WI38 (cell line): Measurements from ENCODE around the gene BCL2L13.

ENCODE experiments used
- H3K4me3 ChIP-seq: 2 replicates; pipeline ENCODE4 v1.5.1; 2011; ENCODE audit warnings: low read depth, mild to moderate bottlenecking, control low read depth, low read length
- TF ChIP-seq, protein P1 (sequence below): IDR thresholded peaks from 2 replicates; pipeline ENCODE4 v1.5.1; 2012; ENCODE audit warnings: low read depth, mild to moderate bottlenecking, control low read depth, low read length

The BCL2L13 gene

DNA sequence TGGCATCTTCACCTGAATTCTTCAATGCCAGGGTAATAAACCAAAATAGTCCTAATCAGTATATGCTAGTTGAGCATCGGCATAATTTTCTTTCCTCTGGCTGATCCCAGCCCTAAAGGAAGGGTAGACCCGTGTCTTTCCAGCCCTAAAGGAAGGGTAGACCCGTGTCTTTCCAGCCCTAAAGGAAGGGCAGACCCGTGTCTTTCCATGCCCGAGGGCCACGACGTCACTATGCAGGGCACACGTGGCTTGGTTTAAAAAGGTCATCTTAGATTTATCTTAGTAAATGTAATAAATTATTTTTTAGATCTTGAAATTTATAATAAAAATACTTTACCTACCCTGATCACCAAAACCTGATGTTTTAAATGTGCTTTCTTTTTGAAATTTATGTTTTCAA lies 90.2 kb downstream of the BCL2L13 start:
- H3K4me3 ChIP-seq, result no peak overlapping the region
- TF ChIP-seq, protein P1, sequence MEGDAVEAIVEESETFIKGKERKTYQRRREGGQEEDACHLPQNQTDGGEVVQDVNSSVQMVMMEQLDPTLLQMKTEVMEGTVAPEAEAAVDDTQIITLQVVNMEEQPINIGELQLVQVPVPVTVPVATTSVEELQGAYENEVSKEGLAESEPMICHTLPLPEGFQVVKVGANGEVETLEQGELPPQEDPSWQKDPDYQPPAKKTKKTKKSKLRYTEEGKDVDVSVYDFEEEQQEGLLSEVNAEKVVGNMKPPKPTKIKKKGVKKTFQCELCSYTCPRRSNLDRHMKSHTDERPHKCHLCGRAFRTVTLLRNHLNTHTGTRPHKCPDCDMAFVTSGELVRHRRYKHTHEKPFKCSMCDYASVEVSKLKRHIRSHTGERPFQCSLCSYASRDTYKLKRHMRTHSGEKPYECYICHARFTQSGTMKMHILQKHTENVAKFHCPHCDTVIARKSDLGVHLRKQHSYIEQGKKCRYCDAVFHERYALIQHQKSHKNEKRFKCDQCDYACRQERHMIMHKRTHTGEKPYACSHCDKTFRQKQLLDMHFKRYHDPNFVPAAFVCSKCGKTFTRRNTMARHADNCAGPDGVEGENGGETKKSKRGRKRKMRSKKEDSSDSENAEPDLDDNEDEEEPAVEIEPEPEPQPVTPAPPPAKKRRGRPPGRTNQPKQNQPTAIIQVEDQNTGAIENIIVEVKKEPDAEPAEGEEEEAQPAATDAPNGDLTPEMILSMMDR, result no peak

DNA sequence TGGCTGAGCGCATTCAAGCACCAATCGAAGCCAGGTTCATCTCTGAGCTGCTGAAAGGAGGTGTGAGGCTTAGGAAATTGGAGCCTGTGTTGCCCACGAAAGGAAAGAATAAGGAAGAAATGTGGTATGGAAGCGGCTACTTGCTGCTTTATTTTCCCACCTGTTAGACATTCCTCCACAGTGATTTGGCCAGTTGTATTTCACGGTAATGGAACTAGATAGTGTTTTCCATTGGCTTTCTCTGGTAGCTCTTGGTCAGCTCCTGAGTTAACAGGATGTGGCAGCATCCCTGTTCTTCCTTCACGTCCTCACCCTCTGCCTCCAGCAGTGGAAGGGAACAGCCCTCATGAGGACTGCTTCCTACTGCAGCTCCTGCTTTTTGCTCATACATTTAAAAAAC lies 91.0 kb downstream of the BCL2L13 start:
- no peak overlapping the region for H3K4me3 ChIP-seq
- TF ChIP-seq, protein P1, result no peak

DNA sequence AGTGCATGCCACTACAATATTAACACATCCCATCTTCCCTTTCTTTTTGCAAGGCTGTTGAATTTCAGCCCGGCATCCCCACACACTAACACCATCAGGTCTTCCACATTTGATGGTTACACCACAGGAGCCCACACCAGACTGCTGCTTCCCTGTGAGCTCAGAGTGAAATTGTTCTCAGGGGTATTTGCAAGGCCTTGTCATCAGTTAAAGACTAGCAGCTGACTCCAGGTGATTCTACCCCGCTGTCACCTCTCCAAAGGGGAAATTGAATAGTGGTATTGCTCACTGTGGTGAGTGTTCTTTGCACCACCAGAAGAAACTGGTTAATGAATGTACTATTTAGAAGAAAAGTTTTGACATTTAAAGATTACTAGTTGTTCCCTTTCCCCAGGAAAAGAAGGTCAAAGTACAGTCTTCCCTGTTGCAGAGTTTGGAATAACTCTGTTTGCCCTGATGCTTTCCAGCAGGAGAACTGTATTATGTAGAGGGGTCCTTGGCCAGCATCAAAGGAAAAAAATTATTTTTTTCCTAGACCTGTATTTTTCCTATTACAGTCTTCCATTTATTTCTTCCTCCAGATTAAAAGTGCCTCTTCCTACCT lies 93.8 kb downstream of the BCL2L13 start:
- TF ChIP-seq, protein P1, result no peak
- no peak overlapping the region for H3K4me3 ChIP-seq

DNA sequence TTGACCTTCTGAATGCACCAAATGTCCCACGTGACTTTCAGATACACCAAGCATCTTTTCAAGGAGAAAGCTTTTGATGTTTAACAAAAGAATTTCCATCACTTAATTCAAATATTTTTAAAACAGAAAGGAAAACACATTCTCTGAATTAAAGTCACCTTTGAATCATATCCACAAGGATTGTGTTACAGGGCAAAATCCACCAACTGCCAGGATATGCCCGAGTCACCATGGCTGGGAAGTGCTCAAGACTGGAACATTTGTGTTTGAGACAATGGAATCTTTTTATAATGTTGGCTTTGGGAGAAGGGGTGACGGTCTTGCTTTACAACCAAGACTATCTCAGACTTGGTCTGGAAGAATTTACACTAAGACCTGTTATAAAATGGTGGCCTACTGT lies 94.9 kb downstream of the BCL2L13 start:
- TF ChIP-seq, protein P1, result no peak

DNA sequence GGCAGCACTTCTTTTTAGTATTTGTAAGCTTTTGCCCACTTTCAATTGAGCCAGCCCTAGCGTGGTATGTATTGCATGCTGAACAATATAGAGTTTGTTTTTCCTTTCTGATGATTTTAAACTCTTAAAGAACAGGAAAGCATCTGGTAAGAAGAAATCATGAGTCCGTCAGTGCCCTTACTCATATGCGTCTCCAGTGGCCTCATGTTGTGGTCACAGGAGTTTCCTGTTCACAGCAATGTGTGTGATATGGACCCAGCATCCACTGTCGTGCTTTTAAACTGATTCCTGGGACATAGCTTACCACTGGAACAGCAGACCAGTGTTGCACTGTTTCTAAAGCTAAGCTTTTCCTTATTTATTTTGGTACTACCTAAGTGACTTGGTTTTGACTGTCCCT lies 95.6 kb downstream of the BCL2L13 start:
- TF ChIP-seq, protein P1, result no peak
- no peak overlapping the region for H3K4me3 ChIP-seq

More for the DNA sequence above, 94.9 kb downstream of the BCL2L13 start:
- no peak overlapping the region for H3K4me3 ChIP-seq

DNA sequence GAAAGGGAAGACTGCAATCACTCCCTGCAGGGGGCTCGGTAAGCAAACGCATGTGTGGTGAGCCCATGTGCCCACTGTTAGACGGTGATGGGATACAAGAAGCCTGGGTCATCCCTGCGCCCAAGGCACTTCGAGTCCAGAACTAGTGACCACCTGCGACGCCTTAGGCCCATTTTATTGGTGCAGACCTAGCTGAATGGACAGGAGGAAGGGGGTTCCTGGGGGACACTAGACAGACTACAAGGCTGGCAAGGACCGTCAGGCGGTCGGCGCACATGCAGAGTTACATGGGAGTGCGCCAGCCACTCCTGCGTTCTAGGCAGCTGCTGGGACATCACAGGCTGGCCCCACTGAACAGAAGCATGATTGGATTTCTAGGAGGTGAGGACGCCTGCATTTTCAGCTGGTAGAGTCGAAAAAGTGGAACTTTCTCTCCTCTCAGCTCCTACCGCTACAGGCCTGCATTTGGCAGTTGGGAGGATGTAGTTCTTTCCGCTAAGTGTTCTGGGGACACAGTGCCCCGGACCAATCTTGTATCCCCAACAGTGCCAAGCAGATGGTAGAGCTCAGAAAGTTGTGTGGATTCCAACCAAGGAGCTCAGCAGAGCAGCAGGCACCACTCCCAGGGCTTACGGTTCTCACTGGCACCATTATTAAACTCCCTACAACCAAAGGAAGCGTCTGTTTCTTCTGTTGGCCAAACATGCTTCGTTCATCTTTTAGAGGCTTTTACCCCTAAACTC lies 100.0 kb downstream of the BCL2L13 start:
- TF ChIP-seq, protein P1, result no peak
- H3K4me3 ChIP-seq, result no peak overlapping the region

DNA sequence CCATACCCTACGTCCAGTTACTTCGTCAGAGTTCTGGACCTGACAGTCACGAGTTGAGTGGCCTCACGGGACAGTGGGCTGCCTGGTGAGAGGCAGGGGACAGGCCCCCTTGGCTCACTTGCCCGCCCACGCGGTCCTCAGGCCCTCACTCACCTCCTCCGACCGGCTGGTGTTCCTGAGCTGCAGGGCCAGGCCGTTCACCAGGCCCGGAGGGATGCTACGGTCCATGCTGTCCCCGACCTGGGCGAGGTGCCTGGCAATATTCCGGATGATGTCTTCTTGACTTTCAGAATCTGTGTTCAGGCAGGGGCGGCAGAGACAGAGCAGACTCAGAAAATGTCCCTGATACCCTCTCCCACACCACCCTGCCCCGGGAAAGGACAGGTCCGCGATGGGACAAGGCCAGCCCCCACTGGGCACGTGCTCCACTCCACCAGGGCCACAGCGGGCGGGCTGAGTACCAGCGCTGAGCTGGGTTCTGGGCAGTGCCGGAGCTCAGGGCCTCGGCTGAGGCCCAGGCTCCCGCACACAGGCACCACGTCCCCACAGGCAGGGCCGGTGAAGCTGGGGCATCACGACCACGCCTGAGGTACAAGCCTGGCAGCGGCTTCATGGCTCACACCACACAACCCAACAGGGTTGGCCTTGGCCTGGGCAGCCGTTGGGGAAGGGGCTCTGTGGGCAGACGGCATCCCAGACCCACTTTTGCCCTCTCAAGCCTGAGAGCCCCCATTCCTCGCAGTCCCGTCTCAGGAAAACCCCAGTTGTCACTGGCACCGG lies 100.8 kb downstream of the BCL2L13 start:
- TF ChIP-seq, protein P1, result no peak
- no peak overlapping the region for H3K4me3 ChIP-seq
